ENCODE results near the gene MEI4. TPM values are rescaled to one million over a fixed set of nuclear protein-coding genes. Genes with fewer than 3 reads are reported as not detected.

Gene MEI4
- total RNA-seq, 2 experiments from 2014 or later = not detected

DNA sequence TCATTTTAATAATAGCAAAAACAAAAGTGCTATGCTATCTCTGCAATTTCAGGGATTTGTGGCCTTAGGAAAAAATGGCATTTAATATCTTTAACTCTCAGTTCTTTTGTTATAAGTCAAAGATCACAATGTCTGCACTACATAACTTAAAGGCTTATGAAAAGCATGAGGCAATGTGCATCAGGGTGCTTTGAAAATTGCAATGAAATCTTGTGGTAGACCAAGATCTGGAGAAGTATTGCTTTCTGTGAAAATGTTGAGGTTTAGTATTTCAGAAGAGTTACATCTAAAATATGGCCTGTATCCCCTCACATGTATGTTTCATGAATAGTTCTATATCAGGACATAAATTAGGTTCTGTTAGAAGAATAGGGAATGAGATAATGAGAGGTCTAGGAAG lies 200.6 kb downstream of the MEI4 start:
- Mint-ChIP-seq H3K27me3 (no peaks in the 10 kb centered on the region), H3K9me3 (no peaks in the 10 kb centered on the region), H3K27ac (no peak overlapping the region), H3K36me3 (ENCODE audit: low read depth) (no peaks in the 10 kb centered on the region), H3K4me1 (no peaks in the 10 kb centered on the region), H3K4me3 (no peak overlapping the region)
- no peak for DNase-seq
- POLR2A ChIA-PET = no interaction called here
- CTCF ChIA-PET = no interaction called here

DNA sequence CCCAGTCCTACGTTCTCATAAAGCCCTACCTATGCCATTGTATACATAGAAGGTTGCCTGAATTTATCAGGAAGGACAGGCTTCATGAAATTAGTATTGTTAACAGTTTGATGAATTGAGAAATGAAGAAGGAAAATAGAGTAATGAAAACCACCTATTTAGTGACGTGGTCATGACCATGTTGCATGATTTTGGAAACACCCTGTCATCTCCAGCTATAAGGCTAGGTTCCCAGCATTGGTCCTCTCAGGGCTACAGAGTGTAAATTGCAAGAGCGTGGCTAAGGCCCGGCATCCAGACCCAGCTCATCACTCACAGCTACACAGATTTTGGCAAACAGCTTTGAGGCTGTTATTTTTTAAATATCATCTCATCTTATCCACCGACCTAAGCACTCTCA lies 203.6 kb downstream of the MEI4 start:
- POLR2A ChIA-PET = no interaction called here
- CTCF ChIA-PET = no interaction called here
- no peak for DNase-seq
- Mint-ChIP-seq H3K9me3 (peaks cover 4% of the 10 kb centered on the region), H3K4me3 (no peak overlapping the region), H3K36me3 (ENCODE audit: low read depth) (no peaks in the 10 kb centered on the region), H3K27me3 (no peaks in the 10 kb centered on the region), H3K27ac (no peak overlapping the region), H3K4me1 (no peaks in the 10 kb centered on the region)

DNA sequence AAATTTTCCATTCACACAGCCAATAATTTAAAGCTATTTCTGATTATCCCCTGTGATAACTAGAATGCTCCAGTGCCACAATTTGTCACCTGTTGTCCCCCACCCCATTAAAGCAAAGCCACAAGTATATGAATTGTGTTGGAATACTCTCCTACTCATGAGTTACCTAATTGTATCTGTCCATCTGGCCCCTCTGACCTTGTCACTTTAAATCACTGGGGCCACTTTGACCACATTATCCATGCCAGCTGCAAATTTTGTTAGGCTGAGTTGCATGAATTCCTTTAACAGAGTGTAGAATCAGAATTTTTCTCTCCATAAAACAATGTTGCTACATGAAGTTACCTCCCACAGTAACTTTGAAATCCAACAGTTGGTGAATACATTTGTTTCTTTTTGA lies 204.6 kb downstream of the MEI4 start:
- CTCF ChIA-PET = no interaction called here
- H3K4me1 Mint-ChIP-seq = no peaks in the 10 kb centered on the region
- POLR2A ChIA-PET = no interaction called here
- no peak overlapping the region for H3K4me3 Mint-ChIP-seq
- no peak for DNase-seq
- H3K36me3 Mint-ChIP-seq (ENCODE audit: low read depth) = no peaks in the 10 kb centered on the region
- no peak overlapping the region for H3K27ac Mint-ChIP-seq
- peaks cover 10% of the 10 kb centered on the region for H3K9me3 Mint-ChIP-seq
- H3K27me3 Mint-ChIP-seq = no peaks in the 10 kb centered on the region

DNA sequence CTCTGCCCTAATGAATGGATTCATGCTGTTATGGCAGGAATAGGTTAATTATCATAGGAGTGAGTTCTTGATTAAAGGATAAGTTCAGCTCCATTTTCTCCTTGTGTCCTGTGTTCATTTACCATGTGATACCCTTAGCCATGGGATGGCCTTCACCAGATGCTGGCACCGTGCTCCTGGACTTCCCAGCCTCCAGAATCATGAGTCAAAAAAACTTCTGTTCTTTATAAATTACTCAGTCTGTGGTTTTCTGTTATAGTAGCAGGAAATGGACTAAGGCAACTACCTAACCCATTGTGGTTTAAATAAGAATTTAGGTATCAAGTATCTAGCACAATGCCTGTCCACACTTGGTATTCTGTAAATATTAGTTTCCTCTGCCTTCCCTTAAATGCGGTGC lies 223.5 kb downstream of the MEI4 start:
- H3K27me3 Mint-ChIP-seq = no peaks in the 10 kb centered on the region
- CTCF ChIA-PET = no interaction called here
- H3K9me3 Mint-ChIP-seq = peaks cover 2% of the 10 kb centered on the region
- no peaks in the 10 kb centered on the region for H3K4me1 Mint-ChIP-seq
- H3K27ac Mint-ChIP-seq = no peak overlapping the region
- no peak overlapping the region for H3K4me3 Mint-ChIP-seq
- POLR2A ChIA-PET = no interaction called here
- H3K36me3 Mint-ChIP-seq (ENCODE audit: low read depth) = no peaks in the 10 kb centered on the region
- DNase-seq = no peak

DNA sequence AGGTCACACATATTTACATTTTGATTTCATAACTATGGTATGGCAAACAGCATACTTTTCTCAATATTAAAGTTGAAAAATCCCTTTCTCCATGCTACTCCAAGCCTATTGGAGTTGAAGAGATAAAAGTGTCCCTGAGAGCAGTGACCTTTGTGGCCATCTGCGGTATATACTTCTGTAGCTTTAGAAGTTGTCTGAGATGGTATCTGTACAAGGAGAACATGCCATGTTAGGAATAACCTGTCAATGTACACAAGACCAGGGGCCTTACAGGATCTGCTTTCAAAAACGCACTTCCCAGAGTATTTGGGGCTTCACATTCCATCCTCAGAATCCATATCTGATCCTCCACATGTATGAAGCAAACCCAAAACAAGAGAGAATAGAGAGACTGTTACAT lies 226.7 kb downstream of the MEI4 start:
- no peak overlapping the region for H3K27ac Mint-ChIP-seq
- no peaks in the 10 kb centered on the region for H3K36me3 Mint-ChIP-seq (ENCODE audit: low read depth)
- POLR2A ChIA-PET = no interaction called here
- no peaks in the 10 kb centered on the region for H3K9me3 Mint-ChIP-seq
- no peaks in the 10 kb centered on the region for H3K4me1 Mint-ChIP-seq
- CTCF ChIA-PET = no interaction called here
- DNase-seq = no peak
- H3K4me3 Mint-ChIP-seq = no peak overlapping the region
- H3K27me3 Mint-ChIP-seq = no peaks in the 10 kb centered on the region

DNA sequence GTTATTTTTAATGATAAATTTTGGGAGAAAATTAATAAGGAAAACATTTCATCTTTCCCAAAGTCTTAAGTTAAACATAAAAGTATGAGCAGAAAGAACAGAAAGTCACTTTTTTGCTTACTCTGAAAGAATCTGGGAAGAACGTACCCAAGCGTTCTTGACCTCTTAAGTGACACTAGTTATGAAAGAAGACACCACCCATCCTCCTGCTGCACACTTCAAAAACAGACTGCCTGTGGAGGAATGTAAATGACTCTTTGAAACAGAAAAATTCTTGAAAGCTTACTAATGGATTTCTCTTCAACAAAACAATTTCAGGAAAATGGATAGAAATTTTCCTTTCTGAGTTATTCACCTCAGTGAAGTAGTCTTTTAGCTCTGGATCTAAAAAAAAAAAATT lies 227.7 kb downstream of the MEI4 start:
- DNase-seq = no peak
- Mint-ChIP-seq H3K9me3 (no peaks in the 10 kb centered on the region), H3K36me3 (ENCODE audit: low read depth) (no peaks in the 10 kb centered on the region), H3K4me1 (no peaks in the 10 kb centered on the region), H3K27ac (no peak overlapping the region), H3K27me3 (no peaks in the 10 kb centered on the region), H3K4me3 (no peak overlapping the region)
- POLR2A ChIA-PET = no interaction called here
- CTCF ChIA-PET = no interaction called here

DNA sequence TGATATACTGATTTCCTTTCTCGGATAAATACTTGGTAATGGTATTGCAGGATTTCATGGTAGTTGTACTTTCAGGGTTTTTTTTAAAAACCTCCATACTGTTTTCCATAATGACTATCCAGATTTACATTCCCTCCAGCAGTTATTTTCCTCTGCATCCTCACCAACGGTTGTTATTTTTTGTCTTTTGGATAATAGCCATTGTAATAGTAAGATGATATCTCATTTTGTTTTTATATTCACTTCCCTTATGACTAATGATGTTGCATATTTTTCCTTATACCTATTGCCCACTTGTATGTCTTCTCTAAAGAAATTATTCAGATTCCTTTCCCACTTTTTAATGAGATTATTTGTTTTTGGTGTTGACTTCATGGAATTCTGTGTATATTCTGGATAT lies 231.0 kb downstream of the MEI4 start:
- Mint-ChIP-seq H3K4me1 (no peaks in the 10 kb centered on the region), H3K4me3 (no peak overlapping the region), H3K27ac (no peak overlapping the region), H3K9me3 (peaks cover 4% of the 10 kb centered on the region), H3K27me3 (no peaks in the 10 kb centered on the region), H3K36me3 (ENCODE audit: low read depth) (no peaks in the 10 kb centered on the region)
- CTCF ChIA-PET = no interaction called here
- DNase-seq = no peak
- POLR2A ChIA-PET = no interaction called here

DNA sequence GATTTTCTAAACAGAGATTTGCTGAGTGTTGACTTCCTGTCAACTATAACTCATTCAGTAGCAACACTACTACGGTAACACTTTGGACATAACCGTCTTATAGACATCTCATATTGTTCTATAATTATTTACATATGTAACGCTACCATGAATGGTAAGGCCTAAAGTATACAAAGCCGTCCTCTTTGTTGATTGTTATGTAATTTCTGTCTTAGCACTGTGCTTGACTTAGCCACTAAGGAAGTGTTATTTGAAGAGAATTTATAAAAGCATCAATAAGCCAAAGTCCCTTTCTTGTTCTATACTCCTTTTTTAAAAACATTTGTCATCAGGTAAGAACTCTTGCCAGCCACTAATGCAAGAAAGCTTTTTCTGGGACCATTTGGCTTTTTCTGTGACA lies 240.6 kb downstream of the MEI4 start:
- no peaks in the 10 kb centered on the region for H3K36me3 Mint-ChIP-seq (ENCODE audit: low read depth)
- DNase-seq = no peak
- no peaks in the 10 kb centered on the region for H3K4me1 Mint-ChIP-seq
- no peak overlapping the region for H3K4me3 Mint-ChIP-seq
- no peaks in the 10 kb centered on the region for H3K27me3 Mint-ChIP-seq
- ChIA-PET POLR2A (no interaction called here), CTCF (no interaction called here)
- H3K9me3 Mint-ChIP-seq = peaks cover 15% of the 10 kb centered on the region
- H3K27ac Mint-ChIP-seq = no peak overlapping the region

DNA sequence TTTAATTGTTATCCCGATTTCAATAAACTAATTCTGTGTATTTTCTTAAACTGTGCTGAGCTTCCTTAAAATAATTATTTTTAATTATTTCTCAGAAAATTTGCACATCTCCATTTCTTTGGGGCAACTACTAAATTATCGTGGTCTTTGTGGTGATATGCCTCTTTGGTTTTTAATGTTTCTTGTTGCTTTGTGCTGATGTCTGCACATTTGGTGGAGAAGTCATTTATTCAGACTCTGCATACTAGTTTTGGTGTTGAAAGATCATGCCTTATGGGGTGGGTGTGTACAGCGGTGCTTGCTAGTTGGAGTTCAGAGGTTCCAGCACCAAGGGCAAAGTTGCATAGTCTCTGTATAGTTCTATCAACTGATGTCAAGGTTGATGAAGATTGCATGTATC lies 253.2 kb downstream of the MEI4 start:
- H3K4me1 Mint-ChIP-seq = no peaks in the 10 kb centered on the region
- no peak for DNase-seq
- POLR2A ChIA-PET = no interaction called here
- CTCF ChIA-PET = no interaction called here
- H3K36me3 Mint-ChIP-seq (ENCODE audit: low read depth) = no peaks in the 10 kb centered on the region
- peaks cover 7% of the 10 kb centered on the region for H3K9me3 Mint-ChIP-seq
- H3K27ac Mint-ChIP-seq = no peak overlapping the region
- H3K27me3 Mint-ChIP-seq = no peaks in the 10 kb centered on the region
- H3K4me3 Mint-ChIP-seq = no peak overlapping the region

DNA sequence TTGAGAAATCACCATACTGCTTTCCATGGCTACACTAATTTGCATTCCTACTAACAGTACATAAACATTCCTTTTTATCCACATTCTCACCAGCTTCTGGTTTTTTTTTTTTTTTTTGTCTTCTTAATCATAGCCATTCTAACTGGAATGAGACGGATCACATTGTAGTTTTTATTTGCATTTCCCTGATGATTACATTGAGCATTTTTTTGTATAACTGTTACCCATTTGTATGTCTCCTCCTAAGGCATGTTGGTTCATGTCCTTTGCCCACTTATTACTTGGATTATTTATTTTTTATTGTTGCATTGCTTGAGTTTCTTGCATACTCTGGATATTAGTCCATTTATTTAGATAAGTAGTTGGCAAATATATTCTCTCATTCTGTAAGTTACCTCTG lies 258.0 kb downstream of the MEI4 start:
- Mint-ChIP-seq H3K27ac (no peak overlapping the region), H3K27me3 (no peaks in the 10 kb centered on the region), H3K9me3 (peaks cover 9% of the 10 kb centered on the region), H3K4me1 (no peaks in the 10 kb centered on the region), H3K4me3 (no peak overlapping the region), H3K36me3 (ENCODE audit: low read depth) (no peaks in the 10 kb centered on the region)
- ChIA-PET POLR2A (no interaction called here), CTCF (no interaction called here)
- DNase-seq = no peak

DNA sequence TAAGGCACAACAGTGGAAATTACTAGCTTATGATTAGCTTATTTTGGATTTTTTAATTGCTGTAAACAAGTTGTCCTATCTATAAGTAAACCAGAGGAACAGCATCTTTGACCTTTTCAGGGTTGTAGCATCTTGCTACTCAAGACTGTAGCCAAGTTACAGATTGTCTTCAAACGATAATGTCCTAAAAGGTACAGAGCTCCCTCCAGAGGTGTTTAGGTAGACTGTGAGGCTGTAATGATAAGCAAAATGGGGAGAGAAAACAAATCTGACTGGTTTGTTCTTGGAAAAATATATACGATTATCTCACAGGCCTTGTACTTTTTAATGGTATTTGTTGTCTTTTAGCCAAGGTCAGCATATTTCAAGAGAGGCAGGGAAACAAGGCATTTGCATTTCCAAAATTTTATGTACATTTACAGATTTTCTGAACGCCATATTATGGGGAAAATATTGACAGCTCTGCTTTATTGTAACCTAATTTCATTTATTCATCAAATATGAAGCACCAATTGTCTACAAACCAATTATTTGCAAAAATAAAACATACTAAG lies 273.4 kb downstream of the MEI4 start:
- H3K4me3 Mint-ChIP-seq = no peak overlapping the region
- H3K27ac Mint-ChIP-seq = no peak overlapping the region
- H3K9me3 Mint-ChIP-seq = no peaks in the 10 kb centered on the region
- ChIA-PET CTCF (no interaction called here), POLR2A (no interaction called here)
- DNase-seq = no peak
- H3K27me3 Mint-ChIP-seq = no peaks in the 10 kb centered on the region
- H3K36me3 Mint-ChIP-seq (ENCODE audit: low read depth) = no peaks in the 10 kb centered on the region
- no peaks in the 10 kb centered on the region for H3K4me1 Mint-ChIP-seq

DNA sequence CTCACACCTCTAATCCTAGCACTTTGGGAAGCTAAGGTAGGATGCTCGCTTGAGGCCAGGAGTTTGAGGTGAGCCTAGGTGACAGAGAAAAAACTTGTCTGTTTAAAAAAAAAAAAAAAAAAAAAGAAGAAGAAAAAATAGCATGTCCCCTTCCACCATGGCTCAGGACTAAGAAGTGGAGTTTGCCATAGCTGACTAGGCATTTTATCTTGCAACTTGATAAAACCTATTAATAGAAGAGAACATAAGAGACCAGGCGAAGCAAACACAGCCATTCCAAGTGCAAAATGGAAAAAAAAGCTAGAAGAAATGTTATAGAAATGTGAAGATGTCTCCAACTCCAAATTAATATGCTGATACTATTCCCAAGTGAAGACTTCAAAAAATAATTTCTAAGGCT lies 277.5 kb downstream of the MEI4 start:
- Mint-ChIP-seq H3K4me3 (no peak overlapping the region), H3K36me3 (ENCODE audit: low read depth) (no peaks in the 10 kb centered on the region), H3K27ac (no peak overlapping the region), H3K4me1 (no peaks in the 10 kb centered on the region), H3K27me3 (no peaks in the 10 kb centered on the region), H3K9me3 (no peaks in the 10 kb centered on the region)
- no peak for DNase-seq
- ChIA-PET POLR2A (no interaction called here), CTCF (no interaction called here)

DNA sequence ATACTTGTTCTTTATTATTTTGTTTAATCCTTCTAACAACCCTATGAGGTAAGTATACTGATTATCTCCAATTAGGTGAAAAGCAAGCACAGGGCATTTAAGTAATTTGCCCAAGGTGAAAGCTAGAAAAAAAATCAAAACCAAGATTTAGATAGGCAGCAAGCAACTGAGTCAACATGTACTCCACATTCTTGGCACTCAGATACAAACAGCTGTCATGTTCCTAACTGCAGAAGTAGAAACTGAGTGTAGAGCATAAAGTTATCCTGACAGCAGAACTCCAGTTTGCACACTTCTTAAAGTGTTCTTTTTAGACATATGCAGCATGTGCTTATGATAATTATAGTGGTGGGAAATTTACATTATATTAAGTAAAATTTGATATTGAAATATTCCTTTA lies 278.1 kb downstream of the MEI4 start:
- H3K27me3 Mint-ChIP-seq = no peaks in the 10 kb centered on the region
- H3K9me3 Mint-ChIP-seq = no peaks in the 10 kb centered on the region
- DNase-seq = no peak
- H3K4me1 Mint-ChIP-seq = no peaks in the 10 kb centered on the region
- no peaks in the 10 kb centered on the region for H3K36me3 Mint-ChIP-seq (ENCODE audit: low read depth)
- no peak overlapping the region for H3K4me3 Mint-ChIP-seq
- ChIA-PET POLR2A (no interaction called here), CTCF (no interaction called here)
- H3K27ac Mint-ChIP-seq = no peak overlapping the region

DNA sequence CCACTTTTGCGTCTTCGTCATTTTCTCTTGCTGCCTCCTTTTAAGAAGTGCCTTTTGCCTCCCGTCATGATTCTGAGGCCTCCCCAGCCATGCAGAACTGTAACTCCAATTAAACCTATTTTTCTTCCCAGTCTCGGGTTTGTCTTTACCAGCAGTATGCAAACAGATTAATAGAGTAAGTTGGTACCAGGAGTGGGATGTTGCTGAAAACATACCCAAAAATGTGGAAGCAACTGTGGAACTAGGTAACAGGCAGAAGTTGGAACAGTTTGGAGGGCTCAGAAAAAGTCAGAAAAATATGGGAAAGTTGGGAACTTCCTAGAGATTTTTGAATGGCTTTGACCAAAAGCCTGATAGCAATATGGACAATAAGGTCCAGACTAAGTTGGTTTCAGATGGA lies 309.2 kb downstream of the MEI4 start:
- POLR2A ChIA-PET = no interaction called here

DNA sequence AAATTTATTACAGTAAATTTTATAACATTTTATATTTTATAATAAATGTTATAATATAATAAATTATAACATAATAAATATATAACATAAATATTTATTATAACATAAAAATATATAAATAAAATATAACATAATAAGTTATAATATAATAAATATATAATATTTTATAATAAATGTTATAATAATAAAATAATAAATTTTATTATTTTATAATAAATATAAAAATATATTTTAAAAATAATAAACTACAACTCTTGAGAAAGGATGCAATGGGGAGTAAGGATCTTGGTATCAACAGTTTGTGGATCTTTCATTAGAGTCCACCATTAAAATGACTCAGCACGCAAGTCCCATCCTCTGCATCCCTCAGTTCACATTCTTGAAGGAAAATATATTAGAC lies 312.6 kb downstream of the MEI4 start:
- ChIA-PET CTCF (no interaction called here), POLR2A (no interaction called here)
- Mint-ChIP-seq H3K27me3 (no peaks in the 10 kb centered on the region), H3K27ac (no peak overlapping the region), H3K4me3 (no peak overlapping the region), H3K9me3 (peaks cover 21% of the 10 kb centered on the region), H3K36me3 (ENCODE audit: low read depth) (no peaks in the 10 kb centered on the region), H3K4me1 (no peaks in the 10 kb centered on the region)
- no peak for DNase-seq

More for the DNA sequence above, 309.2 kb downstream of the MEI4 start:
- Mint-ChIP-seq H3K9me3 (peaks cover 21% of the 10 kb centered on the region), H3K4me3 (no peak overlapping the region), H3K4me1 (no peaks in the 10 kb centered on the region), H3K27me3 (no peaks in the 10 kb centered on the region), H3K27ac (no peak overlapping the region), H3K36me3 (ENCODE audit: low read depth) (no peaks in the 10 kb centered on the region)
- DNase-seq = no peak
- CTCF ChIA-PET = no interaction called here

Measured in activated CD4-positive, alpha-beta memory T cell treated with anti-CD3 and anti-CD28 coated beads, Interleukin-2, amount 10 ng/mL, durations not matched to agents 7 days and 5 days (primary cell).